IMR-90 (cell line): Measurements from ENCODE around the gene WBP11.

Experiments
- CTCF ChIP-seq: conservative IDR thresholded peaks from 2 replicates; pipeline ENCODE4 v1.5.1; 2012; ENCODE audit warnings: mild to moderate bottlenecking, low read depth, low read length, improper control_type of control experiment
- MAZ ChIP-seq: IDR thresholded peaks from 2 replicates; pipeline ENCODE4 v1.6.1; 2012; ENCODE audit warnings: low read depth, mild to moderate bottlenecking, low read length, improper control_type of control experiment, moderate library complexity, borderline replicate concordance
- MXI1 ChIP-seq: IDR thresholded peaks from 2 replicates; pipeline ENCODE4 v1.6.1; 2012; ENCODE audit warnings: low read depth, mild to moderate bottlenecking, low read length, moderate library complexity, borderline replicate concordance
- POLR2A ChIP-seq: IDR thresholded peaks from 2 replicates; pipeline ENCODE4 v1.6.1; 2012; ENCODE audit warnings: mild to moderate bottlenecking, low read depth, low read length
- SMC3 ChIP-seq: fragments of 150-350 bp; IDR thresholded peaks from 2 replicates; pipeline ENCODE4 v1.6.1; 2016; ENCODE audit warnings: low read depth, mild to moderate bottlenecking, antibody characterized with exemption, low read length, moderate library complexity
- USF2 ChIP-seq: fragments of 150-350 bp; IDR thresholded peaks from 2 replicates; pipeline ENCODE4 v1.6.1; 2017; ENCODE audit warnings: mild to moderate bottlenecking, antibody characterized with exemption, low read length, low read depth

DNA sequence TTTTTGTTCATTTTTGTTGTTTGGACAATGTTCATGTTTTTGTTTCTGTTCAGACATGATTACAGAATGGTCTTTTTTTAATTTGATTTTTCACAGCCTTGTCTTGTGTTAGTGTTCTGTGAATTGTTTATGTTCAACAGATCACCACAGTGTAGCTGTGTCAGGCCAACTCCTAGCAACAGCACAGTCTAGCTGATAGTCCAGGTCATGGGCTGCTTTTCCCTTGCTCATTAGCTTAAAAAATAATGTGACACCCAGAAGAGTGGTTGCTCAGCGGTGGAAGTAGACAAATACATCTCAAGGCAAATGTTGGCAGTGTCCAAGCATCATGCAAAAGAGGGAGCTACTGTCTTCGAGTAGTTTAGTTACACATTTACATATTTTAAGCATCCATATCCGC is 22.4 kb downstream of the WBP11 start:
- TF ChIP-seq CTCF: no peak
- TF ChIP-seq MXI1: no peak
- no peak for TF ChIP-seq POLR2A
- TF ChIP-seq SMC3: no peak
- TF ChIP-seq USF2: no peak
- TF ChIP-seq MAZ: no peak
